K562 (cell line): ENCODE results near the gene SP6. TPM values are rescaled to one million over a fixed set of nuclear protein-coding genes. Genes with fewer than 3 reads are reported as not detected.

Source experiments
- BCL6 ChIP-seq: fragments of 250-450 bp; sonication (Bioruptor Pico); IDR thresholded peaks from 2 replicates; pipeline ENCODE4 v1.4.0; 2020
- BHLHE40 ChIP-seq: IDR thresholded peaks from 2 replicates; pipeline ENCODE4 v1.6.1; 2011; ENCODE audit warnings: low read length, improper control_type of control experiment
- CREBBP ChIP-seq: IDR thresholded peaks from one replicate; pipeline ENCODE4 v1.6.1; 2012; ENCODE audit warnings: low read depth, mild to moderate bottlenecking, control low read depth, inconsistent platforms, low read length
- ELF1 ChIP-seq: fragments of 200-800 bp; sonication (Bioruptor generic); IDR thresholded peaks from 2 replicates; pipeline ENCODE4 v1.6.1; 2016; ENCODE audit warnings: missing genetic modification characterization, missing compliant biosample characterization
- HMG20A ChIP-seq: fragments of 450-650 bp; formaldehyde crosslinking; conservative IDR thresholded peaks from 2 replicates; pipeline ENCODE4 v1.4.0; 2020; ENCODE audit warnings: mild to moderate bottlenecking, mixed read lengths
- MNT ChIP-seq, 2 experiments: fragments of 450-650 bp; conservative IDR thresholded peaks; 2 replicates each; pipeline ENCODE4 v1.6.1; 2017; ENCODE audit warnings: mild to moderate bottlenecking in 2 of 2, moderate library complexity in 2 of 2
- NCOA6 ChIP-seq: fragments of 450-650 bp; IDR thresholded peaks from 2 replicates; pipeline ENCODE4 v1.6.1; 2017; ENCODE audit warnings: mild to moderate bottlenecking
- NRF1 ChIP-seq, 2 experiments: fragments of 450-650 bp; IDR thresholded peaks in 1 of 2; conservative IDR thresholded peaks in 1 of 2; 2 replicates each; pipeline ENCODE4 v1.6.1; 2014; ENCODE audit warnings: mild to moderate bottlenecking in 2 of 2
- POLR2AphosphoS2 ChIP-seq: IDR thresholded peaks from 2 replicates; pipeline ENCODE4 v1.6.1; 2012; ENCODE audit warnings: low read length, improper control_type of control experiment
- TAF9B ChIP-seq: fragments of 450-650 bp; IDR thresholded peaks from 2 replicates; pipeline ENCODE4 v1.6.1; 2018; ENCODE audit warnings: mild to moderate bottlenecking; ENCODE audit not compliant: partially characterized antibody
- TARDBP ChIP-seq: fragments of 450-650 bp; IDR thresholded peaks from 2 replicates; pipeline ENCODE4 v1.6.1; 2016
- TBP ChIP-seq: optimal IDR thresholded peaks from 2 replicates; pipeline ENCODE3; 2011; ENCODE audit warnings: low read depth, low read length, improper control_type of control experiment
- TEAD4 ChIP-seq, 2 experiments: sonication (generic) in 1 of 2; formaldehyde crosslinking in 1 of 2; IDR thresholded peaks; 2 replicates each; pipeline versions ENCODE4 v1.6.1 to v1.8.0; 2012 to 2022; ENCODE audit warnings: borderline replicate concordance in 1 of 2, inconsistent platforms in 1 of 2, low read length in 1 of 2, mild to moderate bottlenecking in 1 of 2, missing genetic modification reagents in 1 of 2
- TOE1 ChIP-seq, 2 experiments: fragments of 450-650 bp in 1 of 2; sonication (generic) in 1 of 2; formaldehyde crosslinking in 1 of 2; IDR thresholded peaks; 2 replicates each; pipeline versions ENCODE4 v1.7.1 to v1.8.0; 2016 to 2022; ENCODE audit warnings: borderline replicate concordance in 2 of 2, mild to moderate bottlenecking in 2 of 2, antibody characterized with exemption in 1 of 2, inconsistent platforms in 1 of 2, low read depth in 1 of 2, missing genetic modification reagents in 1 of 2, moderate library complexity in 1 of 2
- ZNF140 ChIP-seq: fragments of 250-450 bp; sonication (Bioruptor Pico); IDR thresholded peaks from 2 replicates; pipeline ENCODE4 v1.8.0; 2021; ENCODE audit warnings: moderate library complexity, mild to moderate bottlenecking, inconsistent platforms
- ZNF518B ChIP-seq: fragments of 250-450 bp; sonication (Bioruptor Pico); IDR thresholded peaks from 2 replicates; pipeline ENCODE4 v1.5.0; 2021; ENCODE audit warnings: mild to moderate bottlenecking, moderate library complexity
- ZNF609 ChIP-seq: sonication (generic); formaldehyde crosslinking; IDR thresholded peaks from 2 replicates; pipeline ENCODE4 v1.8.1; 2023; ENCODE audit warnings: missing genetic modification reagents, mild to moderate bottlenecking, borderline replicate concordance
- polyA plus RNA-seq, 8 experiments: library from polyadenylated mRNA; depleted of rRNA in 4 of 8; stranded (reverse) in 5 of 8; unstranded in 3 of 8; fragments of >200 nt; fragmentation: Nextera tagmentation in 2 of 8; fragmentation: Illumina TruSeq in 1 of 8; extraction: Ambion mirVana in 2 of 8; extraction: Trizol in 1 of 8; gene quantifications; 2 replicates each; pipeline versions ENCODE4 v1.2.1 to v1.2.3, GENCODE V29; 2011 to 2014; ENCODE audit warnings: inconsistent platforms in 1 of 8, missing spikeins in 1 of 8
- total RNA-seq, 7 experiments: library from RNA; depleted of rRNA in 6 of 7; stranded (reverse); fragments of >200 nt in 6 of 7; fragmentation: Illumina TruSeq in 2 of 7; extraction: Trizol in 2 of 7; gene quantifications; 2 replicates each; pipeline versions ENCODE4 v1.2.1 to v1.2.3, GENCODE V29; 2011 to 2021; ENCODE audit warnings: low replicate concordance in 1 of 7

Gene SP6
- total and polyA plus RNA-seq, 9 of the 15 experiments (the other 6 are each of a cell fraction or from before 2014, with no cell fraction given), result 0.11 to 7.9 (median 2.2) TPM

GRCh38 chr17:47895856-47896671 lies 45.1 kb upstream of the SP6 start, which contains the start of gene SP2 (continued):
- no peak for TF ChIP-seq ZNF518B (CRISPR knock-in tag)
- no peak for TF ChIP-seq TAF9B
- TF ChIP-seq HMG20A (CRISPR knock-in tag), result no peak
- no peak for TF ChIP-seq NCOA6
- TF ChIP-seq TOE1 (IDR thresholded peaks at IDR 0.05; ENCODE audit: borderline replicate concordance), result no peak
- no peak for TF ChIP-seq TOE1 (CRISPR knock-in tag; IDR thresholded peaks at IDR 0.05; ENCODE audit: borderline replicate concordance, low read depth)
- TF ChIP-seq BHLHE40, result no peak
- peak; percentile 59 for TF ChIP-seq MNT (conservative IDR thresholded peaks at IDR 0.05)
- TF ChIP-seq CREBBP, result no peak
- TF ChIP-seq BCL6 (CRISPR knock-in tag), result no peak
- TF ChIP-seq ZNF609 (CRISPR knock-in tag), result peak; percentile 72; the same call in 1 of the 2 replicates
- TF ChIP-seq ELF1 (tag), result peak; percentile 92
- TF ChIP-seq ZNF140 (CRISPR knock-in tag), result no peak
- TF ChIP-seq TARDBP, result peak; percentile 26; the same call in 1 of the 2 replicates
- no peak for TF ChIP-seq TEAD4 (IDR thresholded peaks at IDR 0.05; ENCODE audit: low read length)
- no peak for TF ChIP-seq TEAD4 (CRISPR knock-in tag; IDR thresholded peaks at IDR 0.05; ENCODE audit: borderline replicate concordance)
- no peak for TF ChIP-seq POLR2AphosphoS2
- no peak for TF ChIP-seq TBP
- TF ChIP-seq NRF1 (conservative IDR thresholded peaks at IDR 0.05 in 1 of 2, IDR thresholded peaks at IDR 0.05 in 1 of 2), result peak; percentile 28 to 44; a peak in 1 of 4 replicates
